HG02973 (cell line): ENCODE results near the gene JMJD8.

Experiments
- ATAC-seq: cut with Tn5 transposase; IDR thresholded peaks from one replicate; pipeline ENCODE4 v1.9.1; 2021; ENCODE audit warnings: moderate library complexity; ENCODE audit not compliant: unreplicated experiment

Gene JMJD8

GRCh38 chr16:710500-711075, 26.5 kb upstream of the JMJD8 start:
- no peak for ATAC-seq

GRCh38 chr16:709566-710499, 25.7 kb upstream of the JMJD8 start:
- no peak for ATAC-seq

GRCh38 chr16:708959-709358, 24.8 kb upstream of the JMJD8 start:
- no peak for ATAC-seq

GRCh38 chr16:708019-708418, 23.9 kb upstream of the JMJD8 start:
- no peak for ATAC-seq

- no peak for ATAC-seq
Observed at GRCh38 chr16:707062-707538, 23.0 kb upstream of the JMJD8 start.

- no peak for ATAC-seq
Observed at GRCh38 chr16:706189-707061, 22.3 kb upstream of the JMJD8 start.

- ATAC-seq = no peak
Observed at GRCh38 chr16:705431-706188, 21.5 kb upstream of the JMJD8 start, which contains the start of gene FBXL16. FBXL16 (minus strand) TSS chr16:705801; CDS start chr16:697405, 8,396 bp downstream.

- no peak for ATAC-seq
Observed at GRCh38 chr16:704552-705380, 20.6 kb upstream of the JMJD8 start.

- ATAC-seq = no peak
Observed at GRCh38 chr16:704047-704446, 19.9 kb upstream of the JMJD8 start.

GRCh38 chr16:703406-703805, 19.3 kb upstream of the JMJD8 start:
- no peak for ATAC-seq

GRCh38 chr16:702341-702740, 18.2 kb upstream of the JMJD8 start:
- ATAC-seq = no peak

- ATAC-seq = no peak
Observed at GRCh38 chr16:700684-701584, 16.8 kb upstream of the JMJD8 start.

GRCh38 chr16:698911-699671, 15.0 kb upstream of the JMJD8 start:
- ATAC-seq = no peak

GRCh38 chr16:695355-696089, 11.4 kb upstream of the JMJD8 start:
- ATAC-seq = no peak

- ATAC-seq = no peak
Observed at GRCh38 chr16:694863-695354, 10.8 kb upstream of the JMJD8 start.

GRCh38 chr16:694187-694862, 10.2 kb upstream of the JMJD8 start:
- no peak for ATAC-seq
